HG02678 (cell line): ENCODE measurements around the gene KIF2C.
"Not testable (repeated sequence)": the region's sequence is repeated elsewhere in the genome, so short reads cannot be mapped to it uniquely, and the experiment has no call there.

Experiments
- ATAC-seq: cut with Tn5 transposase; IDR thresholded peaks from one replicate; pipeline ENCODE4 v1.9.1; 2021; ENCODE audit warnings: mild to moderate bottlenecking, moderate library complexity; ENCODE audit not compliant: unreplicated experiment

Gene KIF2C

GRCh38 chr1:44718091-44718490, 21.5 kb upstream of the KIF2C start:
- no peak for ATAC-seq

GRCh38 chr1:44719318-44719717, 20.3 kb upstream of the KIF2C start:
- ATAC-seq = no peak

GRCh38 chr1:44720281-44720680, 19.4 kb upstream of the KIF2C start:
- no peak for ATAC-seq

GRCh38 chr1:44721485-44722361, 17.9 kb upstream of the KIF2C start:
- peak; percentile 76 for ATAC-seq

GRCh38 chr1:44723064-44723463, 16.6 kb upstream of the KIF2C start:
- ATAC-seq = no peak

GRCh38 chr1:44723496-44724295, 15.9 kb upstream of the KIF2C start:
- no peak for ATAC-seq

GRCh38 chr1:44724296-44724954, 15.2 kb upstream of the KIF2C start:
- no peak for ATAC-seq

- no peak for ATAC-seq
Measured at GRCh38 chr1:44724955-44725698, 14.5 kb upstream of the KIF2C start.

GRCh38 chr1:44730741-44731512, 8.7 kb upstream of the KIF2C start, which contains the start of gene RNU5D-1:
Gene RNU5D-1 (minus strand): TSS chr1:44731170.
- ATAC-seq = peak; percentile 73

GRCh38 chr1:44733365-44733764, 6.3 kb upstream of the KIF2C start:
- ATAC-seq = no peak

GRCh38 chr1:44733784-44734183, 5.9 kb upstream of the KIF2C start:
- ATAC-seq = no peak

GRCh38 chr1:44735992-44736391, 3.6 kb upstream of the KIF2C start:
- ATAC-seq = no peak

GRCh38 chr1:44738953-44739306, 707 bp upstream of the KIF2C start:
- ATAC-seq = not testable (repeated sequence)

- no peak for ATAC-seq
Measured at GRCh38 chr1:44740179-44740617, 561 bp downstream of the KIF2C start.

GRCh38 chr1:44743211-44743610, 3.6 kb downstream of the KIF2C start:
- ATAC-seq = no peak

GRCh38 chr1:44747878-44748277, 8.2 kb downstream of the KIF2C start:
- no peak for ATAC-seq

GRCh38 chr1:44757420-44757819, 17.8 kb downstream of the KIF2C start:
- ATAC-seq = peak; percentile 67

- no peak for ATAC-seq
Measured at GRCh38 chr1:44759077-44759476, 19.4 kb downstream of the KIF2C start.

GRCh38 chr1:44760876-44761275, 21.2 kb downstream of the KIF2C start:
- ATAC-seq = no peak

- not testable (repeated sequence) for ATAC-seq
Measured at GRCh38 chr1:44766421-44766820, 26.8 kb downstream of the KIF2C start.
